GM18858 (cell line): ENCODE data around the gene PIF1.

Experiments used
- ATAC-seq: cut with Tn5 transposase; IDR thresholded peaks from one replicate; pipeline ENCODE4 v1.9.1; 2021; ENCODE audit not compliant: unreplicated experiment

Gene PIF1

DNA sequence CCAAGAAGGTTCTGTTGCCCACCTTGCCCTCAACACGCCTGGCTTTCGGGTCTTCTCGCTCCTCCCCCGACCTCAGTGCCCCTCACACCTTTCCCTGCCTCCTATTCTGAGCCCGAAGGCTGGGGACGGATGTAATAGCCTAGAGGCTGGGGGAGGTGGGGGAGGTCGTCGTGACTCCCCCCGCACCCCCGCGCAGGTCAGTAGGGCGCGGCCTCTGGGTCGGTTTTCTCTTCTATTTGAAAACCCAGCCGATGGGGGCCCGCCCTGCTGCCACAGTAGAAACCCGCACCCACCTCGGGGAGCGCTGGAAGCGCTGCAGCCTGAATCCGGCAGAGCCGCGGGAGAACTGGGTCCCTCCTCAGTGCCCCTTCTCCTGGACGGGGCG, 49.1 kb downstream of the PIF1 start:
- no peak for ATAC-seq

DNA sequence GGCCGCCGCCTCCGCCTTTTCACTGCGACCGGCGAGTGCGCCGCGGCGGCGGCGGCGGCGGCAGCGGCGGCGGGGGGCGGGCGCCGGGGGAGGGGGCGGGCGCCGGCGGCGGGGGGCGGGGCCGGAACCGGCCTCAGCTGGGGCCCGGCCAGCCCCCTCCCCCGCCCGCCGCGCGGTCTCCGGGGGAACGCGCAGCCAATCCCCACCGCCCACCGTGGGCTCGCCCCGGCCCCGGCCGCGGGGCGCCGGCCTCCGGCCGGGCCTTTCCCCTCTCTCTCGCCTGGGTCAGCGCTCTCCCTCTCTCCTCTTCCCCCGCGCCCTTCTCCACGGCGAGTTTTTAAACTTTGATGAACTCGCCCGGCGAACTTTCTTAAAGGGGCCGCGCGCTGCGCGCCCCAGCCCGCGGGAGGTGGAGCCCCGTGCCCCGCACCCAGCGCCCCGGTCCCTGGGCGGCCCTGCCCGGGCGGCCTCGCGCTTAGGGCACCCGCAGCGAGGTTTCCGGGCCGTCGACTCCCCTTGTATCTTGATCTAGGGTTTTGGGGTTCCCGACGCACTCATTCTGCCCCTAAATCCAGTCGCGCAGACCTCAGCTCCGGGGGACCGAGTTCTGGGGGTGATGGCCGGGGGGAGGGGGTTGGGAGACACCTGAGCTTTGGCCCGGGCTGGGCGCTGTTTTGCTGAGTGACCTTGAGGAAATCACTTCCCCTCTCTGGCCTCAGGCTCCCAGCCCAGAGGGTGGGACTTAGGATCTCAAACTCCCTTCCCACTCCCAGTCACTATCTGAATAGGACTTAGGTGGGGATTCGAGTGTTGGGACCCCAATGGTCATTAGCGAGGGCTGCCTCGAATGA, 49.7 kb downstream of the PIF1 start, which contains the start of gene RBPMS2:
RBPMS2 (minus strand) TSS at position 39 of the 851 bp plus-strand sequence. CDS start 270 bp downstream, outside the sequence.
- ATAC-seq = no peak

DNA sequence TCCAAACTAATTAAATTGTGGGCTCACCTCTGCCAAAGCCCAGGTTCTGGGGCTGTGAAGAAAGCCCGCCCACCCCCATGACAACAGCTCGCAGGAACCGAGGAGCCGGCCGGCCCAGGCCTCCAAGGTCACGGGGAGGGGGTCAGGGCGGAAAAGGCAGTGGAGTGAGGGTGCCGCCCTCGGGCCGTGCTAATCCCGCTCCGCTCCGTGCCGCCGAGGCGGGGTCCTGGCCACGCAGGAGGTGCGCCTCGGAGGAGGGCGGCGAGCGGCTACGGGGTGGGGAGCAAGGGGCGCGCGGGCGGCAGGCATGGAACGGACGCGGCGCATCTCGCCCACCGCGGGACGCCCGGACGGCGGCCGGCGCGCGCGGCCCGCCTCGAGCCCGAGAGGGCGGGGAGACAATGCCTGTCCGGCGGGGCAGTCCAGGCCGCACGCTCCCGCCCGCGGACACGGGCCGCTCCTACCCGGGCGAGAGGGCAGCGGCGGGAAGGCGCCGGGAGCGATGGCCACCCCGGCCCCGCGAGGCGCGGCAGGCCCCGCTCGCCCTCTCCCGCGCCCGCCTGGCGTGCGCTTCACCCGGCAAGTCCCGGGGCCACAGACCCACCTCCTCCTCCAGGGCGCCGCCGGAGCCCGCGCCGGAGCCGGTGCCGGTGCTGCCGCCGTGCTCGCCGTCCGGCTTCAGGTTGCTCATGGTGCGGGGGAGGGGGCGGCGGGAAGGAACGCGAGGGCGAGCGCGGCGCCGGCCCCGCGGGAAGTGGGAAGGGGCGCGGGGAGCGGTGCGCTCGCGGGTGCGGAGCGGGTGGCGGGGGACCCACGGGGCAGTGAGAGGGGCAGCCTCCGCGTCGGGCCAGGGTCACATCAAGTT, 50.6 kb downstream of the PIF1 start:
- no peak for ATAC-seq

DNA sequence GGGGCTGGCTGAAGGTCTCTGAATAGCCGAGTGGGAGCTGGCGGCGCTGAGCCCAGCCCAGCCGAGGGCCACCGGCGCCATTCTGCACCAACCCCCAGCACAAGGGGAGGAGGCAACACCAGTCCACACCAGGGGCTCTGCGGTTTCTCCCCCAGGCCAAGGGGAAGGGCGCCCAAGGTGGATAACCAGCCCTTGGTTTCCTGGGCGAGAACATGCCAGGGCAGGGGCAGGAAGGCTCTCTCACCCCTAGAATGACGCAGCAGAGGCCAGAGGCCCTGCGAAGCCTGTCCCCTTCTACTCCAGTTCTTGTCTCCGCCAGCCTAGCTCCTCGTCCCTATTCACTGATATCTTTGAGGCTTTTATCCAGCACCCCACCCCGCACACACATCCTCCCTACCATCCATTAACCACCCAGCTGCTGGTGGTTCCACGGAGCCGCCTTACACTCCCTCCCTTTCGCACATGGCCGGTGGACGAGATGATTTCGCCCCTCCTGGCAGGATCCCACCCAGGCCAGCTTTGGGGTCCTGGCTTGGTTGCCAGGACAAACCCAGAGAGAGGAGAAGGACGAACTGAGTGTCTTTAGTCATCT, 51.3 kb downstream of the PIF1 start:
- ATAC-seq = no peak

DNA sequence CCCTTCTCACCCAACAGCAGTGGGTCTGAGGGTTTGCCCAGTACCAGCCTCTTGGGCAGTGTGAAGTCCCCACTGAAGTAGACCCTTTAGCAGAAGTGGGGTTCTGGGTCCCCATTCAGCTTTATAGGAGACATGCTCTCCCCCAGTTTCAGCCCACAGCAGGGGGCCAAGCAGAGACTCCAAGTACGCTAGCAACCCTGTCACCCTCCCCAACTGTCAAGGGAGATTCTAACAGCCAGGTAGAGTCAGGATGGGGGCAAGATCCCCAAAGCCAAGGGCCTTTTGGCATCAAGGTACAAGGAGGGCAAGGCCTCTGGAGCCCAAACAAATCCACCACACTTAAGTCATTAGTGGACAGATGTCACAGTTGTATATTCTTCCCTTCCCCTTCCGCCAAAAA, 51.8 kb downstream of the PIF1 start:
- ATAC-seq = no peak

DNA sequence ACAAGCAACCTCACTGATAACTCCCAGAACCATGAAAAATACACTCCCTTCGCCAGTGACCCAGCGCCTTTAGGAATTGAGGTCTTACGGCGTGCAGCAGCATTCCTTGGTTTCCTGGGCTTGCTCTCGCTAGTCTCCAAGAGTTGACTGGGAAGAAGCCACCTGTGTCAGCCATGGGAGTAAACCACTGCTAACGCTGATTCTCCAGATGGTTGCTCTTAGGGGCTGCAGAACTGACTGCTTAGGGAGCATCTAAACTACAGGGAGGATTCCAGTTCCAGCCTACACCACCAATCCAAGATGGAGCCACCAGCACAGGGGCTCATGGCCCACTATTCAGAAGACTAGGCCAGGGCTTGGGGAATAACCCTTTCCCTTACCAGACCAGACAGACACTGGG, 52.5 kb downstream of the PIF1 start:
- no peak for ATAC-seq

DNA sequence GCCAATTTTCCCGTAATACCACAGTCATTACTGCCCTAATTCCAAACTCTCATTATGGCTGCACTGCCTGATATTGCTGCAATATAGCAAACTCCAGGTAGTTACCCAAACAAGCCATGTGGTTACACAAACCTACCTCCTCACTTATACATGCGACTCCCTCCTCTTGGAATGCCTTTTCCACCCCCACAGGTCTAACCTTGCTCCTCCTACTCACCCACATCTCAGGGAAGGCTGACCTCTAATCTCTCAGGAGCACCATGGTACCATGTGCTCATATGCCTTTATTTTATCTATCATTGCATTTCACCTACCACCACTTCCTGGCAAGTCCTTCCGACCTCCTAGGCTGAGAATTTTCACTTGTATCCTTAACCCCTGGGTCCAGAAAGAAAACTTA, 53.0 kb downstream of the PIF1 start:
- ATAC-seq = no peak

DNA sequence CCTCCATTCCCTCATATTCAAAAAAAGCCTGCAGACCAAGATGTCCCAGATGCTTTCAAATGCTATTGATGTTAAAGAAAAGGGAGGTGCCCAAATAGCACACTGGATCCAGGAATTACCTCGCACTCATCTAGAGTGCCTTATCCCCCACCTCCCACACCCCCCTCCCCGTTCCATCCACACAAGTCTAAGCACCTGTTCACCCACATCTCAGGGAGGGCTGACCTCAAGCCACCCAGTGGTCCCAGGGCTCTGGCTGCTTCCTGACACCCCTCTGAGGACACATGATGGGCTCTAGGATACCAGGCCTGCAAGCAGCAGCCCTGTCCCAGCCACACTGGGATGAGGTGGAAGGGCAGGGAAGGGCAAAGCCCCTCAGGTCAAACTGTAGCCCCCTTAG, 54.8 kb downstream of the PIF1 start:
- ATAC-seq = no peak

DNA sequence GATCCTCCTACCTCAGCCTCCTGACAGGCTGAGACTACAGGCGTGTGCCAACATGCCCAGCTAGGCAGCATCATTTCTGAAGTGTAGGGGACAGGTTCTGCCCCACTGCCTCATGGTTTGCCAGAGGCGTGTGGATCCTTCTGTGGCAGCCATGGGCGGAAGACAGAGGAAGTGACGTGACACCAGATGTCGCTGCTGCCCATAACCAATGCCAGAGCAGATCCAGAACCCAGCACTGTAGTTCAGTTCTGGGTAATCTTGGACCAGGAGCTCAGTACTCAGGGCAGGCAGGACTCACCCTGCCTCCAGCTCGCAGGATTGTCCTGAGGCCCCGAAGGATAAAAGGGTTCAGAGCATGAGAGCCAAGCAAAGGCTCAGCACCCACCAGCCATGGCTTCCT, 58.2 kb downstream of the PIF1 start:
- ATAC-seq = no peak

DNA sequence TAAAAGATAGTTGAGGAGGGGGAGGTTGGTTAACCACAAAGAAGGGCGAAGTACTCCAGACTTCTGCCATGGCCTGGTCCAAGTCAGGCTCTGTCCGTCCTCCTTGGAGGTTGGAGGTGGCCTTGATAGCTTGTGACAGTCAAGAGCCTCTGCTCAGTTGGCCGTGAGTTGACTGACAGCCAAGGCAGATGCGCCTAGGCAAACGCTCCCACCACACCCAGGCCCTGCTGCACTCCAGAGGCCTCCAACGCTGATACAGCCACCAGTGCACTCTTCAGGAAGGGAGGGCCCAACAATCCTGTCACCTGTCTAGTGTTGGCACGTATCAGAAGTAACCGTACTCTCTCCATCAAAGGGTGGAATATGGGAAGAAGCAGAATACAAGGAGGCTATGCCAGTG, 59.4 kb downstream of the PIF1 start:
- no peak for ATAC-seq
